Neutrophil (primary cell): ENCODE data around the gene CCDC106.

Experiments
- H3K27ac ChIP-seq: fragments of 200-600 bp; sonication (generic); 2 replicates; pipeline ENCODE4 v1.5.1; 2016; ENCODE audit warnings: mild to moderate bottlenecking, moderate library complexity
- H3K27me3 ChIP-seq: fragments of 200-600 bp; sonication (generic); 2 replicates; pipeline ENCODE4 v1.6.0; 2016; ENCODE audit warnings: mild to moderate bottlenecking
- H3K36me3 ChIP-seq: fragments of 200-600 bp; sonication (generic); 2 replicates; pipeline ENCODE4 v1.5.1; 2017
- H3K4me1 ChIP-seq, 2 experiments: fragments of 200-600 bp in 1 of 2; sonication (generic) in 1 of 2; 1 replicate in 1 of 2; 2 replicates in 1 of 2; pipeline versions ENCODE4 v1.5.1 to v1.6.1; 2013 to 2016; ENCODE audit warnings: low read depth in 1 of 2, low read length in 1 of 2, mild to moderate bottlenecking in 1 of 2, moderate library complexity in 1 of 2; ENCODE audit not compliant: control insufficient read depth in 1 of 2, insufficient read depth in 1 of 2
- H3K4me3 ChIP-seq, 2 experiments: fragments of 200-600 bp in 1 of 2; sonication (generic) in 1 of 2; 1 replicate in 1 of 2; 2 replicates in 1 of 2; pipeline ENCODE4 v1.5.1; 2013 to 2016; ENCODE audit warnings: low read depth in 1 of 2, low read length in 1 of 2, mild to moderate bottlenecking in 1 of 2, moderate library complexity in 1 of 2
- H3K9me3 ChIP-seq: fragments of 200-600 bp; sonication (generic); 2 replicates; pipeline ENCODE4 v1.5.1; 2016
- CTCF ChIP-seq: fragments of 200-600 bp; sonication (generic); IDR thresholded peaks from 2 replicates; pipeline ENCODE4 v1.5.1; 2016; ENCODE audit warnings: antibody characterized with exemption

The CCDC106 gene

DNA sequence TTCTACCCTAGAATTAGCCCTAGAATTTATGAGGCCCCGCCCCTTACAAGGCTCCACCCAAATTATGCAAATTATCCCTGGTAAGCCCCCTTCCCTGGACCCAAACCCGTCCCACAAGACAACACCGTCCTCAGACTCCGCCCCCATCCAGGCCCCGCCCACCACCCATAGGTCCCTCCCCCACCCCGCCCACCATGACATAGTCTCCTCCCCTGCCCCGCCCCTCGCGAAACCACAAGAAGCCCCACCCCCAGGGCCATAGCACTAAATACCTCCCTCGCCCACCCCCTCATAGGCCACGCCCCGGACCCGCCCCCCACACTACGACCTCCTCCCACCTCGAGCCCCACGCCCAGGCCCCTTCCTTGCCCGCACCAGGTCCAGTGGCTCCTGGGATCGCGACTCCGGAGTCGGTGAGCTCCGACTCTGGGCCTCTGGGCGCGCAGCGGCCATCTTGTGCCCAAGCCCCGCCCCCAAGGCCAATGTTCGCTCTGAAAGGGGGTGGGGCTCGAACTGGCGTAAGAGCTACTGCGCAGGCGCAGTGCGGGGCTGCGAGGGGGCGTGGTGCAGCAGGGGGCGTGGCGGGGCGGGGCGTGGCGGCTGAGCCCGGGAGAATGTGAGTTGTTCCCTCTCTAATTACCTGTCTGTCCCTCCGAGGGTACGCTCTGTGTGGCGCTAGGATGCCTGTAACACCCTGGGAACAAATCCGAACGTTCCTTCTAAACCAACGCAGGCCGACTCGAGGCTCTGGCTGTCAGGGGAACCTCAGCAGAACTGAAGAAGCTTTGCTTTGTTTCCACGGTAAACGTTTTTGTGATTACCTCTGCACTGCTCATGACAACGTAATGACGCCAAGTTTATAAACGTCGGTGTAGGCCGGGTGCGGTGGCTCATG, 23.7 kb upstream of the CCDC106 start, which contains the start of gene ZNF784:
ZNF784 (minus strand) TSS at position 458 of the 895 bp plus-strand sequence; CDS start at position 453, 5 bp downstream.
- TF ChIP-seq CTCF: peak; percentile 29
- peak within 1 kb of the TSS; percentile 66 to 79 for H3K4me3 ChIP-seq

DNA sequence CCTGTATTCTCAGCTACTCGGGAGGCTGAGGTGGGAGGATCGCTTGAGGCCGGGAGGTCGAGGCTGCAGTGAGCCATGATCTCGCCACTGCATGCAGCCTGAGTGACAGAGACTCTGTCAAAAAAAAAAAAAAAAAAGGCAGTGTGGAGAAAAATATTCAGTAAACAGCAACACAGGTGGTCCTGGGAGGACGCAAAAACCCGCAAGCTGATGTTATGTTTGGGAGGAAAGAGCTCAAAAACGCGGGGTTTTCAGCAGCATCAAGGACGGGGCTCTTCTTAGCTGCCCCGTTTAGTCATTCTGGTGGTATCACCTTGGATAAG, 23.0 kb upstream of the CCDC106 start:
- peak overlapping the region; percentile 66 to 79 for H3K4me3 ChIP-seq
- H3K27me3 ChIP-seq: no peaks in the 10 kb centered on the region
- peak overlapping the region; percentile 96 for H3K27ac ChIP-seq
- no peak for TF ChIP-seq CTCF
- H3K4me1 ChIP-seq: peaks cover 49 to 53% of the 10 kb centered on the region in 2 experiments
- peaks cover 9% of the 10 kb centered on the region for H3K36me3 ChIP-seq
- no peaks in the 10 kb centered on the region for H3K9me3 ChIP-seq

More for the DNA sequence above, 23.7 kb upstream of the CCDC106 start, which contains the start of gene ZNF784:
- H3K9me3 ChIP-seq: no peaks in the 10 kb centered on the region
- H3K36me3 ChIP-seq: peaks cover 9% of the 10 kb centered on the region
- H3K27me3 ChIP-seq: no peaks in the 10 kb centered on the region
- H3K4me1 ChIP-seq: peaks cover 55 to 59% of the 10 kb centered on the region in 2 experiments
- H3K27ac ChIP-seq: peak within 1 kb of the TSS; percentile 96

GRCh38 chr19:55626350-55626749, 21.7 kb upstream of the CCDC106 start:
- no peak for TF ChIP-seq CTCF
- Histone ChIP-seq H3K36me3 (peaks cover 9% of the 10 kb centered on the region), H3K9me3 (no peaks in the 10 kb centered on the region), H3K4me1 (peaks cover 35 to 39% of the 10 kb centered on the region in 2 experiments), H3K4me3 (no peak overlapping the region), H3K27me3 (no peaks in the 10 kb centered on the region), H3K27ac (no peak overlapping the region)

- peak overlapping the region; percentile 49 for H3K27ac ChIP-seq
- H3K36me3 ChIP-seq: no peaks in the 10 kb centered on the region
- H3K9me3 ChIP-seq: no peaks in the 10 kb centered on the region
- H3K4me3 ChIP-seq: no peak overlapping the region
- H3K4me1 ChIP-seq: peaks cover 36 to 45% of the 10 kb centered on the region in 2 experiments
- H3K27me3 ChIP-seq: no peaks in the 10 kb centered on the region
- TF ChIP-seq CTCF: peak; percentile 88
Observed at GRCh38 chr19:55632463-55632834, 15.6 kb upstream of the CCDC106 start.

DNA sequence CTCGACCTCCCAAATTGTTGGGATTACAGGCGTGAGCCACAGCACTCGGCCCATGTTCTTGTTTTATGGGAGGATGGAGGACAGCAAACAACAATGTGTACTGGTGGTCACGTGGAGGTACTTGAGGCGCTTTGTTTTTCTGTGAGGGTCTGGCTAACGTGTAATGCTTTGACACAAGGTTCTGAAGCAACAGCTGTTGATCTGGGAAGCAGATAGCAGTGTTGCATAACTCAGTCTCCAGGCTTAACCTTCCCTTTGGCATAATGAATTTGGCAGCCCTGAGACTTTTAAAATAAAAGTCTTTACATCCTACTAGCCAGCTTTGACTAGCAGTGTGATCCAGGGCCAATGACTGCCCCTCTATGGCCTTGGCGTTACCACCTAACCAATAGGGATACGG, 14.2 kb upstream of the CCDC106 start:
- Histone ChIP-seq H3K27ac (peak overlapping the region; percentile 93), H3K9me3 (no peaks in the 10 kb centered on the region), H3K36me3 (peaks cover 7% of the 10 kb centered on the region), H3K27me3 (no peaks in the 10 kb centered on the region), H3K4me1 (peaks cover 36 to 45% of the 10 kb centered on the region in 2 experiments), H3K4me3 (peak overlapping the region in 1 of 2 experiments; percentile 82)
- no peak for TF ChIP-seq CTCF
